HG02973 (cell line): Measurements from ENCODE around the gene RASL11B.
A peak's percentile ranks its signal among the peaks of the same experiment; 100 is the strongest.
"Not testable (repeated sequence)": the region's sequence is repeated elsewhere in the genome, so short reads cannot be mapped to it uniquely, and the experiment has no call there.

ENCODE experiments used
- ATAC-seq: cut with Tn5 transposase; IDR thresholded peaks from one replicate; pipeline ENCODE4 v1.9.1; 2021; ENCODE audit warnings: moderate library complexity; ENCODE audit not compliant: unreplicated experiment

The RASL11B gene, protein sequence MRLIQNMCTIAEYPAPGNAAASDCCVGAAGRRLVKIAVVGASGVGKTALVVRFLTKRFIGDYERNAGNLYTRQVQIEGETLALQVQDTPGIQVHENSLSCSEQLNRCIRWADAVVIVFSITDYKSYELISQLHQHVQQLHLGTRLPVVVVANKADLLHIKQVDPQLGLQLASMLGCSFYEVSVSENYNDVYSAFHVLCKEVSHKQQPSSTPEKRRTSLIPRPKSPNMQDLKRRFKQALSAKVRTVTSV

DNA sequence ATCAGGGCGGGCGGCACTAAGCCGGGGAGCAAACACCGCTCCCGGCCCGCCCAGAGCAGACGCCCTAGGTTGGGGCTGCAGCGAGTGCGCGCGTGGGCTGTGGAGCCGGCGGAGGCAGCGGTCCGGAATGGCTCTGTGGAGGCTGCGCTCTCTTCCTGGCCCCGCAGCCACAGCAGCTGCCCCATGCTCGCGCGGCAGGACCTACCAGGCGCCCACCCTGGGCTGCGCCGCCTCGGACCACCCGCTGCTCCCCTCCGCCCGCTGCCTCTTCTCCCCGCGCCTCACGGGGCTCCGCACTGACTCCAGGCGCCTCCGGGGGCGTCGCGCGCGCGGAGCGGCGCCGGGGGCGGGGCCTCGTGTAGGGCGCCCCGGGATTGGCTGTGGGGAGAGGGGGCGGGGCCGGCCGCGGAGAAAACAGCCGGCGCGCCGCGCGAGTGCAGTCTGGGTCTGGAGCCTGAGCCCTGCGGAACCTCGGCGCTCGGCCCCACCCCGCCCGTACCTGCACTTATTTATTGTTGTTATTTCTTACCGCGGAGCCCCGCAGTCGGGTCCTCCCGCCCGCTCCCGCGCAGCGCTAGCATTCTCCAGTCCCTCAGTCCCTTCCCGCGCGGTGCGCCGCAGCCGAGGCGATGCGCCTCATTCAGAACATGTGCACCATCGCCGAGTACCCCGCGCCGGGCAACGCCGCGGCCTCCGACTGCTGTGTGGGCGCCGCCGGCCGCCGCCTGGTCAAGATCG is at the start of gene RASL11B:
Gene RASL11B, plus strand, starts transcription at position 439 of the 738 bp plus-strand sequence. Its CDS starts 191 bp downstream, at position 630.
- peak; percentile 98 for ATAC-seq

DNA sequence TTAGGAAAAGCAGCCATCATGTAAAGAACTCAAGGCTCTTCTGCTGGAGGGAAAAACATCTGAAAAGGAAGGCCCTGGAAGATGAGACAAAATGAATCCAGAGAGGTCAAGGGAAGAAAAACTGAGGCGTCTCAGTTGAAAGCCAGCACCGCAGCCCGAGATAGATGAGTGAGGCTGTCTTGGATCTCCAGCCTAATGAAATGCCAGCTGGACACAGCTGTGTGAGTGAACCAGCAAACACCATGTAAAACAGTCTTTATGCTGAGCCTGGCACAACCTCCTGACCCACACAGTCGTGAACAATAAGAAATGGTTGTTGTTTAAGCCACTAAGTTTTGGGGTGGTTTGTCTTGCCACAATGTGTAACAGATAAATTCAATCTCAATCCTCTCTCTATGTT is 48.6 kb upstream of the RASL11B start:
- ATAC-seq, result no peak

DNA sequence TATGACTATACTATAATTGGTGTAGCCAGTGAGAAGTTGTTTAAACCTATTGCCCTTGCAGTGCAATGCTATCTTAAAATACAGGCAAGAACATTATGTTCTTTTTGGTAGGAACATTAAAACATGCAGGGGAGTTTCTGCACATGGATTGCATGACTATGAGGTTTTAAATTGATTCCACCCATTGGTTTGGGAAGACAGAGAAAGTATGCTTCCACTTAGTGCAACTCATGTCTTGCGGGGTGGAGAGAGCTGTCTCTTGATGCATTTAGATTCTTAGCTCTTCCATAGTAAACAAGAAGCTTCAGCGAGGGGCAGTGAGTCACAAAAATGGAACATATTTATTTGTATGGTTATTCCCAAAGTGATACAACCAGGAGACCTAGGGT is 39.5 kb upstream of the RASL11B start:
- ATAC-seq, result no peak

DNA sequence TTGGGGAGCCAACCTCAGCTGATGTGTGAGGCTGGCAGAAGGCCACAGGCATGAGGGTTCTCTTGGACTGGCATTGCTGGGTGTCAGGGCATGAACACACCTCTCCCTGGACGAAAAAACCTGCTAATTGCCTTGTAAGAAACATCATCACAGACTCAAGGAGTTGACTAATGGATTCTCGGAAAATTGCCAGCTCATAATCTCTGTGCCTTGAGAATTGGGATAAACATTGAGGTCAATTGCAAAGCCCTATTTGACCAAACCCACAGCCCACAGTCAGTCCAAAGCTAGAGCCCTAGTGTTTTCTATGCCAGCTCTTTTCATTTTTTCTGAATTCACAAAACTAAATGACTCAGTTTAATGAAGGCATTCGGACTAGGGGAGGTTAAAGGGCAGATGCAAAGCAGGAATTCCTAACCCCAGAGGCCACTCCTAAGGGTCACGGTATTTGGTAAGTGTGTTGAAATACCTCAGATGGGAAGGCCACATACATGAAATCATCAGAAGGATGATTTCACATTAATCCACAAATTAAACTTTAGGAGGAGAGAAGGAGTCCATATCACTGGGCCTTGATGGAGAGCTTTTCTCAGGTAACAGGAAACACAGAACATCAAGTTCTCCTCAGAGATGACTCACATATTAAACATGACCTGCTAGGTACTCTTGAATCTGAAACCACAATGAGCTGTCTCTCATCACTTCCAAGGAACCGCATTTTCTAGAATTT is 39.0 kb upstream of the RASL11B start:
- no peak for ATAC-seq

DNA sequence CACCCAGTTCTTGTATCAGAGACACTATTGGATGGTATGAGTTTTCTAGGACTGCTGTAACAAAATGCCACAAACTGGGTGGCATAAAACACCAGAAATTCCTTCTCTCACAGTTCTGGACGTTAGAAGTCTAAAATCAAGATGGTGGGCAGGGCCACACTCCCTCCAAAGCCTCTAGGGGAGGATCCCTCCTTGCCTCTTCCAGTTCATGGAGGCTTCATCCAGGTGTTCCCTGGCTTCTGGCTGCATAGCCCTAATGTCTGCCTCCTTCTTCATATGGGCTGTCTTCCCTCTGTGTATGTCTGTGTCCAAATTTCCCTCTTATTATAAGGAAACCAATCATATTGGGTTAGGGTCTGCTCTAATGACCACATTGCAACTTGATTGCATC is 38.4 kb upstream of the RASL11B start:
- ATAC-seq, result no peak

DNA sequence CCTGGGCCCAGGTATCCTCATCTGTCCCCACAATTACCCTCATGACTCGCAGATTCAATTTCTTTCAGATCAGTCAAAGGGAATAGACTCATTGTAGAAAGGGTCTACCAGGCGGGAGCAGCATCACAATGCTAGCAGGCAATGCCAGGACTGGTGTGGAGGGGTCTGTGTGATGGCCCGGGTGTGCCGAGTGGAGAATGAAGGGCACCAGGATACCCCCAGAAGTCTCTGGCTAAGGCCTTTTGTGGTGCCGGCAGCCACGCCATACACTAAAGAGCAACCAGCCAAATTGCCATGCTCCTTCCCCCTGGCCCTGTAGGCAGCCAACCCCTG is 37.9 kb upstream of the RASL11B start:
- ATAC-seq, result no peak

DNA sequence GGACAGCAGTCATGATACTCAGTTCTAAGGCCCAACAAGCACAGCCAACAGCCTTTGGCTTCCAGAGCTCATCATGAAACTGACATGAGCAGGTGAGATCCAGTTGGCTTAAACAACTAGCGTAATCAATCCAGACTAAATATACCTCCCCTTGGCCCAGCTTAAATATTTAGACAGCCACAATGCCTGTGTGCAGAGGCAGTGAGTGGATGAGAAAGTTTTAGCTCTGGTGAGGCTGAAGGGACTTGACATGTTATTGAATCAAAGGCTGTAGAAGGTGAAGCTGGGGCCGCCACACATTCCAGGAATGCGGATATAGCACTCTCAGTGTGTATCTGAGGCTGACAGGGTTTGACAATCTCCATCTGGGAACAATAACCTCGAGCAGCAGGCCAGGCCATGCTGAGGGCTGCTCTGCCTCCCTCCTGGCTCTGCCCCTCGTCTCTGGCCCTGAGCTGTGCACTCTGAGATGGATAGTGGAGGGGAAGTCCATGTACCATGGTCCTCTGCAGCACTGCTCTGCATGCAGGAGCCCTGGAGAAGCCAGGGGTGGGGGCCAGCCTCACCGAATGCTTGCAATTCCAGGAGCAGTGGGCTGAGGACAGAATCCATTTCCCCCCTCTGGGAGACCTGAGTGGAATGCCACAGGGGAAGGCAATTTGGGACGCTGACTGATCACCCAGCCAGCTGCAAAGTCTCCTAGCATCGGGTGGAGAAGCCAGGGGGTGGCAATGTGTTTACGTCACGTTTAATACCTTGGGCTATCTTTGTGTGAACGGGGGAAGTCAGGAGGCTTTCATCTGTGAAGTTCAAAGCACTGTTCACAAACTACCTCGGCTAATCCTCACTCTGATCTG is 37.3 kb upstream of the RASL11B start:
- ATAC-seq, result no peak

DNA sequence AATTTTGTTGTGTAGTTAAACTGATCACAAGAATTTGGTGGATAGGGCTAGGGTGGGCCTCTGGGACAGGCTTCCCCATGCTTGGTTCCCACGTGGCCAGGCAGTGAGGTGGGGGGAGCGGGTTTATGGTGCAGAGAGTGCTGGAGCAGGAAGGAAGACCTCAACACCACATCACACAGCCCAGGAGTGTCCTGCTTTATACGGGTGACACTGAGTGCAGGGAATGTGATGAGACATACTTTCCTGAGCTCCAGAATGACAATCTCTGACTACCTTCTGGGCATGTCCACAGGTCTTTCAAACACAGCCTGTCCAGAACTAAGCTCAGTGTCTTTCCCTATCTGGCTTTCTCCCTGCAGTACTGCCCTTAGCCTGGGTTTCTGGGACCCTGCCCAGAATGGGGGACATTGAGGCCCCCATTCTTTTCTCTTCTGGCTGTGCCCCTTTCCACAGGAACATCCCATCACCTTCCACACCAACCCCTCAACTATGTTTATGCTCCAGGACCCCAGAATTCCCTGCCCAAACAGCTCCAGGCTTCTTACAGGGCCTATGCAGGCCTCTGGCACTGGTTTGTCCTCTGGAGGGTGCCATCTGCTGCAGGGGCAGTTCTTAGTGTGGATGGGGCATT is 36.5 kb upstream of the RASL11B start:
- no peak for ATAC-seq

DNA sequence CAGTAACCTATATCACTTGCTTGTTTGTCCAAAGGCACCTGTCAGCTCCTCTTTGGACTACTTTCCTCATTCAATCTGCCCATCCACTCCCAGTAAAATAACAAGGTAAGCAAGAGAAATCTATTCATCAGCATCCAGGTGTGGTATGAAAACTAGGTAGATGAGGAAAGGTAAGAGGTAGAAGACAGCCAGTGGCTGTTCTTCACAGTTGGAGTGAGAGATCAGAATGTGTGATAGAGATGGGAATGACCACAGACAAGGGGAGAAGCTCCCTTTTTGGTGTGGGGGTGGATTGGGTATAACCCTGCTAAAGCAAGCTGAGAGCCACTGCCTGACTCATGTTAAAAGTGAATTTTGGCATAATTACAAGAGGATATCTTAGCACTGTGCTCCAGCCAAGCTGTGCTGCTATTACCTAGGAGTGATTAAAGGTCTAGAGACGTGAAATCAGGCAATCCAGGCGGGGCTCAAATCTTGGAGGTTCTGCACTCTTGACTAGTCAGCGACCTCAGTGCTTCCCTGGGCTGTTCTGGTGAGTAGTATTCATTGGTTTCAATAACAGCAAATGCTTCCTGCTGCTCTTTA is 28.1 kb upstream of the RASL11B start:
- ATAC-seq, result no peak

DNA sequence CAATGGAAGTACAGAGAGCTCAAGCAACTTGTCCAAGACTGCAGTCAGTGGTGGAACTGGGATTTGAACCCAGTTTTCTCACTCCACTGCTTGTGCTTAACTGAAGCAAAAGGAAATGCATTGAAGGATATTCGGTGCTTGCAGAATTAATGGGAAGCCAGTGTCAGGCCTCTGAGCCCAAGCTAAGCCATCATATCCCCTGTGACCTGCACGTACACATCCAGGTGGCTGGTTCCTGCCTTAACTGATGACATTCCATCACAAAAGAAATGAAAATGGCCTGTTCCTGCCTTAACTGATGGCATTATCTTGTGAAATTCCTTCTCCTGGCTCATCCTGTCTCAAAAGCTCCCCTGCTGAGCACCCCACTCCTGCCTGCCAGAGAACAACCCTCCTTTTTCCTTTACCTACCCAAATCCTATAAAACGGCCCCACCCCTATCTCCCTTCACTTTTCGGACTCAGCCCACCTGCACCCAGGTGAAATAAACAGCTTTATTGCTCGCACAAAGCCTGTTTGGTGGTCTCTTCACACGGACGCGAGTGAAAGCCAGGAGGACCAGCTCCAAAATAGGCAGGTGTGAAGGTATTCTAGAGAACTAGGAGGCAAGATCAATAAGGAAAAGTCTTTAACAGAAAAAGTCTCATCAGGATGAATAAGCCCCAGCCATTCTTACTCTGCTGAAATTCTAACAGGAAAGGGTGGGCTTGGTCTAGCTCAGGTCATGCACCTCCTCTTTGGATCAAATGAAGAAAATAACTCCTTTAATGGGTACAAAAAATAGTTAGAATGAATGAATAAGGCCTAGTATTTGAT is 27.3 kb upstream of the RASL11B start:
- not testable (repeated sequence) for ATAC-seq

DNA sequence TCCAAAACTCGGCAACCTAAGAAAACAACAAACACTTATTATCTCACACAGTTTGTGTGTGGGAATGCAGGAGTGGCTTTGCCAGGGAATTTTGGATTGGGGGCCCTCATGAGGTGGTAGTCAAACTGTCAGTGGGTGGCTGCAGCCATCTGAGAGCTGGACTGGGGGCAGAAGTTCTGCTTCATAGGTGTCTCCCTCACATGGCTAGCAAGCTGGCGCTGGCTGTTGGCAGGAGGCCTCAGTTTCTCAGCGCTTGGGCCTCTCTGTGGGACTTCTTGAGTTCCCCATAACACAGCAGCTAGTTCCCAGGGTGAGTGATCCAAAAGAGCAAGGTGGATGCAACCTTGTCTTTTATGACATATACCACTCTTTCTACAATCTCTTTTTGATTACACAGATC is 26.0 kb upstream of the RASL11B start:
- ATAC-seq, result no peak

DNA sequence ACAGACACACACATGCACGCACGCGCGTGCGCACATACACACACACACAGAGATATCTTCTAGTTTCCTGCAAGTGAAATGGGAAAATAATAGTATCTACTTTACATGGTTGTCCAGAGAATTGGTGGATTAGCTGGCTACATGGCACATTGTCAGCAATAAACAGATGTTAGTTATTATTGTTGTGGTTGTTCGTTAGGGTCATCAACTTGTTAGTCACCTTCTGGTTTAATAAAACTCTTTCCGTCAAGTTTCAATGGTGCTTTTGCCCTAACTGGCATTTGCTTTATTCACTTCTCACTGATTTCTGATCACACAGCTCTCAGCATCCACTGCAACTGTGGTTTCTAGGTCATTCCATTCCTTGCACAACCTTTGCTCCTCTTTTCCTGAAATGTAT is 25.4 kb upstream of the RASL11B start:
- no peak for ATAC-seq

DNA sequence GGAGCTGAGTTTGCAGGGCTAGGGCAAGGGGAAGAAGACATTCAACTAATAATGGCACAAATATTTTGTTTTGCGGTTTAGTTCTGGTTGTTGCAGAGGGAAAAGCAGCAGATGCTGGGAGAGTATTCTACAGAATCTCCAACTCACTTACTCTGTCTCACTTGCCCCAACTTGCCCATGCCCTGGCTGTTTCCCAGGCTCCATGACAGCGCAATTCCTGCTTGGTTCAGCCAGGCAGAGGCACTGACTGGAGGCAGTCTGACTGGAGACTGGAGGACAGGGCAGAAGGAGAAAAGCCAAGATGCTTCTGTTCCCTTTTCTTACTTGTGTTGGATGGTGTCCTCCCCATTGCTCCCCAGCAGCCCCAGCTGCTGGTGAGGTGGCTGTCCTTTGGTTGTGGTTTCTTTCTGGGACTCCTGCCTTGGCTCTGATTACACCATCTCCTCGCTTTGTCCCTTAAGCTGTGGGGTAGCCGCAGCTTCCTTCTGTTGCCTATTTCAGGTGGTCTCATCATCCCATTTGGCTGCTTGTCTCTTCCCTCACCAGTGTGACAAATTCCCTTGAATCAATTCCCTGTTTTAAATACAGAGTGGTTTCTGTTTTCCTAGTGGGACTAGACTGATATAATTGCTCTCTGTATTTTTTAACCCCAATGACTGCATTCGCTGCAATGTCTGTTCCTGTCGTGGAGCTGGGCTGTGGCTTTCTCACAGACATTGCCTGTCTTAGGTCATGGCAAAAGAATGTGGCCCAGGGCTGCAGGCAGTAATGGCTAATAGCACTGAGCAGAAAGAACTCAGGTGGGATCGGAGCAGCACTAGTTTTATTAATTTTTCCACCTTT is 24.2 kb upstream of the RASL11B start:
- no peak for ATAC-seq

DNA sequence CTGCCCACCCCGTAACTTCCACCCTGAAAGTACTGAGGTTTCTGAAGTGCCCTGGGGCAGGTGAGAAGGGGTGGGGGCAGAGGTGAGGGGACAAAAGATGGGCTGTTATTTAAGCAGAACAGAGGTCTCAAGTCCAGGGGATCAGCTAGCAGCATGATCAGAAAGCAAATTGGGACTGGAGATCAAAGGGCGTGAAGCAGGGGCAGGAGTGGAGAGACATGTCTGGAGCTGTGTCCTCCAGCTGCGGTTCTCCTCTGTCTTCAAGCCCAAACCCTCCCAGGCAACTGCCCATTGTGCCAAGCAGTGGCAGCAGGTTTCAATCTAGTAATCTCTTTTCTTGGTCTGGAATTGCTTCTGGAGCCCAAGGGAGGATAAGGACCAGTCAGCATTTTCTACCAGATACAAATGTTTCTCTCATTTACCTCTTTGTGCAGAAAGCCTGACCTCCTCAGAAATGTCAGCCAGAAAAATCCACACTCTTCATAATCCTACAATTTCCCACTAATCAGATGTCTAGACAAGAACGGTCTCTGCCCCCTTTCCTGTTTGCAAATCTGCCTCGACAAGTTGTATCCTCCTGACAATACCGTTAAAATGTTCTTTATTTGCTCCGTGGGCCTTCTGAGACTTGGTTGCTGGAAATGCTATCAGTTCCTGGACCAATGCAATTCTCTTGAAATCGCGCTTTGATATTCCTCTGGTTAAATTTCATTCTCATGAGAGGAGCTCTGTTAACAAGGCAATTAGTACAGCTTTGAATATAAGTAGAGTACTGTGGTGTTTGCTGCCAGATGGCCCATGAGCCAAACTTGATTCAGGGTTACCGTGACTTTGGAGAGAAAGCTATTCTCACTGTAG is 23.2 kb upstream of the RASL11B start:
- no peak for ATAC-seq

DNA sequence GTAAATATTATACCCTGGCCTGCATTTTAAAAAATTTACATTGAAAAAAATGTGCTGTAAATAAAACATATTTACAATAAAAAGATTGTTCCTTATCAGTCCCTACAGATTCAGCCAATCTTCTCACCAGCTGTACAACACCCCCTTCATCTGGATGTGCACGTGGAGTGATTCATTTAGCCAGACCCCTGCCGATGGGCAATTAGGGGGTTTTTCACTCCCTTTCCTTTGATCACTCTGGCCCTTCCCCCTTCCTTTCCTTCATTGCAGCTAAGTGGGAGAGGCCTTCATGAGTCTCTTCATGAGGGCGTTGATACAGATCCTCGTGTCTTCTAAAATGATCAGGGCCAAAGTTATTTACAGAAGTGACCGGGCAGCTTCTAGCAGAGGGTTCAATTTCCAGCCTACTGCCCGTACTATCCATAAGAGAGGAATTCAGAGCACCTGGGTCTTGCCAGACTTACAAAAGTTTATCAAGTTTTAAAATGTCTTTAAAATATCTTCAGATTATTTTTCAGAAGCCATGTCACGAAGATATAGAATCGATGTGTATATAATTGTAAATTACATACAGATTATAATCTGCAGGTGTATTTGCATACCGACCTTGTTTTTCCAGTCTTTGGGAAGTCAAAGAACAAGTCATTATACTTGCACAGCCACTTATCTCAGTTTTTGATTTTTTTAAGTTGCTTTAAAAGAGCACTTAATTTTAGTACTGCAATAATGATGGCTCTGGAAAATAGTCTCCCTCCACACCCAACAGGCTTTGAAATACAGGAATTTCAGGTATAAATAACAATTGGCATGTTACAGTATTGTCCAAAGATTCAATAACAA is 21.4 kb upstream of the RASL11B start:
- ATAC-seq, result no peak

DNA sequence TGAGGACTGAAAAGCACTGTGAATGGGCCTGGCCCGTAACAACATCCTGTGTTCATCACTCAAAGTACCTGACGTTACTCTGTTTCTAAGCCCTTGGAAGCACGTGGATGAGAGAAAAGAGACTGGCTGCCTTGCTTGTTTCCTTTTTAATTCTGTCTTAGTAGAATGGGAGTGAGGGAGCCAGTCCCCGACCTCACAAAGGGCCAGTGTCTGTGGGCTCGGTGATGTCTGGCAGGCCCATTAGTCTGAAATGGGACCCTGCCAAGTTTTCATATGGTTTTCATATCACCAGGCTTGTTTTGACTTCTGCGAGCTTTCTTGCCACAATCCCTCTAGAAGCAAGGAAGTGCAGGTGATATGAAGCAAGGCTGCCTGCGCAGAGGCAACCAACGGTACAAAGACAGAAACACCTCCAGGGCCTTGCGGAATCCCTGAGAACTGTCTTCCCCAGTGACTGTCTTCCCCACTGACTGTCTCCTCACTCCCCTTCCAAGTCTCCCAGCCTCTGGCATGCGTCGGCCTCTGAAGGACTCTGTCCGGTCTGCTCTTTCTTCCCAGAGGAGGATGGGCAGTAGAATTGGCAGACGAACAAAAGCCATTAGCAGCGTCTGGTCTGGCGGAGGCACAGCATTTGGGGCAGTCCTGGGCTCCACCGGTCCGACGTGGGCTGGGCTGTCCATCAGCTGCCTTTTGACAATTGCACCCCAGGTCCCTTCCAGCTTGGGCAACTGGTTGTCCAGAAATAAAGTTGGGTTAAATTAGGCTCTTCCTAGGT is 20.2 kb upstream of the RASL11B start:
- no peak for ATAC-seq
